HUES6 (cell line): ENCODE results near the gene NRDC.
"Not testable (repeated sequence)": the region's sequence is repeated elsewhere in the genome, so short reads cannot be mapped to it uniquely, and the experiment has no call there.

Source experiments
- H3K27ac ChIP-seq: 2 replicates; pipeline ENCODE4 v1.7.0; 2013; ENCODE audit warnings: low read depth, mild to moderate bottlenecking, low read length, inconsistent platforms
- H3K27me3 ChIP-seq: 2 replicates; pipeline ENCODE4 v1.6.1; 2013; ENCODE audit warnings: low read length; ENCODE audit not compliant: control insufficient read depth, insufficient read depth
- H3K36me3 ChIP-seq: 2 replicates; pipeline ENCODE4 v1.6.1; 2013; ENCODE audit warnings: low read length; ENCODE audit not compliant: control insufficient read depth, insufficient read depth
- H3K4me1 ChIP-seq: 2 replicates; pipeline ENCODE4 v1.6.1; 2013; ENCODE audit warnings: low read length; ENCODE audit not compliant: control insufficient read depth, insufficient read depth
- H3K4me3 ChIP-seq: 2 replicates; pipeline ENCODE4 v1.5.1; 2013; ENCODE audit warnings: low read depth, low read length
- H3K9ac ChIP-seq: one replicate; pipeline ENCODE4 v1.6.1; 2013; ENCODE audit warnings: mild to moderate bottlenecking, low read length
- H3K9me3 ChIP-seq: 2 replicates; pipeline ENCODE4 v1.6.1; 2013; ENCODE audit warnings: low read depth, low read length; ENCODE audit not compliant: control insufficient read depth, insufficient read depth

Gene NRDC

GRCh38 chr1:51878308-51878615, 265 bp downstream of the NRDC start:
- no peaks in the 10 kb centered on the region for H3K27me3 ChIP-seq
- H3K9ac ChIP-seq, result peak overlapping the region; percentile 93
- H3K36me3 ChIP-seq, result no peaks in the 10 kb centered on the region
- H3K9me3 ChIP-seq, result no peaks in the 10 kb centered on the region
- peaks cover 3% of the 10 kb centered on the region; the same call in 1 of the 2 replicates for H3K4me1 ChIP-seq
- H3K27ac ChIP-seq, result peak overlapping the region; percentile 79
- H3K4me3 ChIP-seq, result peak overlapping the region; percentile 83

DNA sequence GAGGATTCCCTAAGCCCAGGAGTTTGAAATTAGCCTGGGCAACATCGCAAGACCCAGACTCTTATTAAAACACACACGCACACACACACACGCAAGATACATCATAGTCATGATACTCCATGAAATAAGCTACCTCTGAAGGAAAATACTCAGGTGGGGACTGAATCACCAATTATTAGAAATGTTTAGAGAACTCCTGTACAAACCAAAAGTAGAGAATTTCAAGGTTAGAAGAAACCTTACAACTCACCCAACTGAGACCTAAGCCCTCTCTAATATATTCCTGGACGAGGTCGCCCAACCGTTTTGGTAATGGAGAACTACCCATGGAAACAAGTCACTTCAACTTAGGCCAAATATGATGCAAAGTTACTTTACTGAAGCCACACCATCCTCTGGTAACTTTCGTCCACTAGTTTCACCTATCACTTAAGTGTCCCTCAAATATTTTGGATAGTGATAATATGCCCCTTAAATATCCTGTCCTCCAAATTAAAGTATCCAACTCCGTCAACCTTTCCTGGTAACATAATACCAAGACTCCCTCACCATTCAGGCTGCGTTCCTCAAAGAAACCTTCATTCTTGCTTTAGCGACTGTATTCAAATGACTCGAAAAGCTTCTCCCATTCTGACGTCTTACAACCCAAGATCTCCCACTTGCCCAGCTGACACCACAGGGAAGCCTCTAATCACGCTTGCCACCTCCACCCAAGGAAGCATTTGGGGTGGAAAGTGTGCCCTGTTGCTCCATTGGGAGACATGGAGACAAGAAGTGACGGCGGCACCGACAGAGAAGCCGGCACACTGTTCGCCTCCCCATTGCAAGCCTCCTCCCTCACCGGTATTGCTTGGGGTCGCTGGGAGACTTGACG, 856 bp downstream of the NRDC start:
- no peaks in the 10 kb centered on the region for H3K27me3 ChIP-seq
- H3K9ac ChIP-seq, result peak overlapping the region; percentile 93
- H3K4me3 ChIP-seq, result peak overlapping the region; percentile 83
- H3K36me3 ChIP-seq, result peaks cover 5% of the 10 kb centered on the region; the same call in 1 of the 2 replicates
- peak overlapping the region; percentile 79 for H3K27ac ChIP-seq
- no peaks in the 10 kb centered on the region for H3K9me3 ChIP-seq
- H3K4me1 ChIP-seq, result peaks cover 3% of the 10 kb centered on the region; the same call in 1 of the 2 replicates

GRCh38 chr1:51875836-51876235, 2.7 kb downstream of the NRDC start:
- H3K9ac ChIP-seq, result no peak overlapping the region
- H3K4me1 ChIP-seq, result peaks cover 3% of the 10 kb centered on the region; the same call in 1 of the 2 replicates
- no peaks in the 10 kb centered on the region for H3K27me3 ChIP-seq
- peaks cover 6% of the 10 kb centered on the region; the same call in 1 of the 2 replicates for H3K36me3 ChIP-seq
- H3K4me3 ChIP-seq, result peak overlapping the region; percentile 39; the same call in 1 of the 2 replicates
- H3K9me3 ChIP-seq, result no peaks in the 10 kb centered on the region
- H3K27ac ChIP-seq, result no peak overlapping the region

DNA sequence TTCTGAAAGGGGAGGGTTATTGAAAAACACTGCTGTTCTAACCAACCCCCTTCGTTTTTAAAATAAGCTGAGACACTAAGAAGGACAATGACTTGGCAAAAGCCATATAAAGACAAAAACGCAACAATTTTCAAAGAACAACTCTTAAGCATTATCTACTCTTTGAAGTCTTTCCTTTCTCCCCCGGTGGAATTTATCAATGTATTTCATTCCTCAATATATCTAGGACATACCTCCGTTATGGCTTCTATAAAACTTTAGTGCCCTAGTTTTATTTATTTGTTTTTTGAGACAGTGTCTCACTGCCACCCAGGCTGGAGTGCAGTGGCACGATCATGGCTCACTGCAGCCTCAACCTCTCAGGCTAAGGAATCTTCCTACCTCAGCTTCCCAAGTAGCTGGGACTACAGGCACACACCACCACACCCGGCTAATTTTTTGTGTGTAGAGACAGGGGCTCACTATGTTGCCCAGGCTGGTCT, 3.2 kb downstream of the NRDC start:
- Histone ChIP-seq H3K4me1 (peaks cover 3% of the 10 kb centered on the region; the same call in 1 of the 2 replicates), H3K27ac (no peak overlapping the region), H3K36me3 (peaks cover 6% of the 10 kb centered on the region; the same call in 1 of the 2 replicates), H3K9ac (no peak overlapping the region), H3K27me3 (no peaks in the 10 kb centered on the region), H3K9me3 (no peaks in the 10 kb centered on the region), H3K4me3 (peak overlapping the region; percentile 39; the same call in 1 of the 2 replicates)

DNA sequence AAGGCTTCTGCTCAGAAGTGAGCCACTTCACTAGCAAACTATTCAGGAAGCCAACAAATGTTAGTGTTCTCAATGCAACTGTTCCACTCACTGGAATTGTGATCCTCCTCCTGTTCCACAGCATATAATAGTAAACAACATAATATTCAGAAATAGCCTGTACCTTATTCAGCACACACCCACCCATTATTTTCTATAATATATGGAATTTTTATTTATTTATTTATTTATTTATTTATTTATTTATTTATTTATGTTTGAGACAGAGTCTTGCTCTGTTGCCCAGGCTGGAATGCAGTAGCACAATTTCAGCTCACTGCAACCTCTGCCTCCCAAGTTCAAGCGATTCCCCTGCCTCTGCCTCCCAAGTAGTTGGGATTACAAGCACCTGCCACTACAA, 5.3 kb downstream of the NRDC start:
- H3K27ac ChIP-seq, H3K36me3 ChIP-seq, H3K4me1 ChIP-seq, H3K9me3 ChIP-seq, H3K4me3 ChIP-seq, H3K9ac ChIP-seq, H3K27me3 ChIP-seq: not testable (repeated sequence)

- Histone ChIP-seq H3K9me3 (no peaks in the 10 kb centered on the region), H3K9ac (no peak overlapping the region), H3K27ac (no peak overlapping the region), H3K4me3 (no peak overlapping the region), H3K27me3 (no peaks in the 10 kb centered on the region), H3K36me3 (peaks cover 6% of the 10 kb centered on the region; the same call in 1 of the 2 replicates), H3K4me1 (peaks cover 2% of the 10 kb centered on the region; the same call in 1 of the 2 replicates)
These were observed 7.1 kb downstream of the NRDC start for GRCh38 chr1:51871351-51871975.

DNA sequence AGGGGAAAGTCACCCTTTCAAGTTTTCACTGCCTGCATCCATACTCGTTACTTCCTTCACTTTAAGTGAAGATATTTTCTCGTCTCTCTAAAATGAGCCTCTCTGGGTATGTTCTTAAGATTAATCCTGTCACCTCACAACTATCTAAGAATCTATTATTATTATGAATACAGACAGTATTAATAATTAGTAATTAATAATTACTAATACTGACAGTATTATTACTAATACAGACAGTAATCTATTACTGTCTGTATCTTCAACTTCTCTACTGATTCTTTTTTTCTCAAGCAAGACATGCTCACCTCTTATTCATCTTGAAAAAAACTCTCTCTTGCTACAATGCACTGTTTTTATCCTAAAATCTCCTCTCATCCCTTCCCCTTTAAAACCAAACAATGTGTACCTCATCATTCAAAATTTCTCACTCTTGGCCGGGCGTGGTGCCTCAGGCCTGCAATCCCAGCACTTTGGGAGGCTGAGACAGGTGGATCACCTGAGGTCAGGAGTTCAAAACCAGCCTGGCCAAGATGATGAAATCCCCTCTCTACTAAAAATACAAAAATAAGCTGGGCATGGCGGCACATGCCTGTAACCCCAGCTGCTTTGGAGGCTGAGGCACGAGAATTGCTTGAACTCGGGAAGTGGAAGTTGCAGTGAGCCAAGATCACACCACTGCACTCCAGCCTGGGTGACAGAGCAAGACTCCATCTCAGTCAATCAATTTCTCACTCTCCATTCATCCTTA, 7.8 kb downstream of the NRDC start:
- Histone ChIP-seq H3K27ac (no peak overlapping the region), H3K27me3 (no peaks in the 10 kb centered on the region), H3K4me3 (no peak overlapping the region), H3K36me3 (peaks cover 6% of the 10 kb centered on the region; the same call in 1 of the 2 replicates), H3K9me3 (no peaks in the 10 kb centered on the region), H3K4me1 (no peaks in the 10 kb centered on the region), H3K9ac (no peak overlapping the region)

DNA sequence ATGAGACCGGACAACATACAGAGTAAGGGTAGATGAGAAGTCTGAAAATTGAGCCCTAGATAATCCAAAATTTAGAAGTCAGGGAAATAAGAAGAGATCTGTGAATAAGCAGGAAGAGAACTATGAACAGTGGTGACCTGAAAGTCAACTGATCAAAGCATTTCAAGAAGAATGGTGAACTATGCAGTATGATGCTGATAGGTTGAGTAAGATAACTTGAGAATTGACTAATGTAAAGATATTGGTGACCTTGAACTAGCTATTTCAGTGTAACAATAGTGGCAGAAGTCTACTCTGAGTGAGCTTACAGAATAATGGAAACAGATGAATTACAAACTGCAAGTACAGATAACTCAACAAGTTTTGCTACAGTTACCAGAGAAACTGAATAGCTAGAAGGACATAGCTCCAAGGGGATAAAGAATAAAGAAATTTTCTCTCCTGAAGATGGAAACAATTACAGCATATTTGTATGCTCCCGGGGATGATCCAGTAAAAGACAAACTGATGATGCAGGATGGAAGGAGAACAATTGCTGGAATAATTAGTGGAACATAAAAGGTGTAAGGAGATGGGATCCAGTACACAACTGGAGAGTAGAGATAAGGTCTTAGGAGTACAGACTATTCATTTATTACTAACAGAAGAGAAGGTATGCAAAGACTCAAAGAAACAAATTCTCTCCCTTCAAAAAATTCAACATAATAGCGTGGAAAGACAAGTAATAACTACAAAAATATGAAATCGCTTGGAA, 10.9 kb downstream of the NRDC start:
- Histone ChIP-seq H3K9me3 (no peaks in the 10 kb centered on the region), H3K4me3 (no peak overlapping the region), H3K4me1 (no peaks in the 10 kb centered on the region), H3K27ac (no peak overlapping the region), H3K9ac (no peak overlapping the region), H3K27me3 (no peaks in the 10 kb centered on the region), H3K36me3 (peaks cover under 1% of the 10 kb centered on the region; the same call in 1 of the 2 replicates)

GRCh38 chr1:51863384-51863783, 15.1 kb downstream of the NRDC start:
- H3K27ac ChIP-seq, result no peak overlapping the region
- H3K27me3 ChIP-seq, result no peaks in the 10 kb centered on the region
- H3K4me1 ChIP-seq, result peaks cover 25% of the 10 kb centered on the region
- H3K9ac ChIP-seq, result no peak overlapping the region
- H3K36me3 ChIP-seq, result no peaks in the 10 kb centered on the region
- H3K9me3 ChIP-seq, result no peaks in the 10 kb centered on the region
- no peak overlapping the region for H3K4me3 ChIP-seq

DNA sequence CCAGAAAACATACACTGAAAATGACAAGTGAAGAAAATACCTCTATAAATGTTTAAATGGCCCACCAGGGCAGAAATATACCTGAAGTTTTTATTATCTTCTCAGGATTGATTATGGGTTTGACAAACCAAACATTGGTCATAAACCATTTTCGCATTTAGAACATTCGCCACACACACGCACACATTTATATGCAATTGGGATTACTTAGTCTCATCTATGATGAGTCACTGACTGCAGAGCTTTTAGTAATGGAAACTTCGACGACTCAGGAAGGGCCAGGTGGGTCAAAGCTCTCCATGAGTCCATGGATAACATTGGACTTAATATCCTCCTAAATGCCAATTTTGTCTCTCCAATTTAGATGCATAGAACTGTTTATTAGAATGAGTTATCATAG, 16.9 kb downstream of the NRDC start:
- Histone ChIP-seq H3K27me3 (no peaks in the 10 kb centered on the region), H3K9me3 (no peaks in the 10 kb centered on the region), H3K27ac (no peak overlapping the region)

More for the DNA sequence above, 16.9 kb downstream of the NRDC start:
- Histone ChIP-seq H3K4me1 (peaks cover 29% of the 10 kb centered on the region), H3K4me3 (no peak overlapping the region), H3K9ac (no peak overlapping the region), H3K36me3 (no peaks in the 10 kb centered on the region)
